ENCODE measurements around the gene SPATA25.
A peak's percentile ranks its signal among the peaks of the same experiment; 100 is the strongest.

SPATA25 gene

DNA sequence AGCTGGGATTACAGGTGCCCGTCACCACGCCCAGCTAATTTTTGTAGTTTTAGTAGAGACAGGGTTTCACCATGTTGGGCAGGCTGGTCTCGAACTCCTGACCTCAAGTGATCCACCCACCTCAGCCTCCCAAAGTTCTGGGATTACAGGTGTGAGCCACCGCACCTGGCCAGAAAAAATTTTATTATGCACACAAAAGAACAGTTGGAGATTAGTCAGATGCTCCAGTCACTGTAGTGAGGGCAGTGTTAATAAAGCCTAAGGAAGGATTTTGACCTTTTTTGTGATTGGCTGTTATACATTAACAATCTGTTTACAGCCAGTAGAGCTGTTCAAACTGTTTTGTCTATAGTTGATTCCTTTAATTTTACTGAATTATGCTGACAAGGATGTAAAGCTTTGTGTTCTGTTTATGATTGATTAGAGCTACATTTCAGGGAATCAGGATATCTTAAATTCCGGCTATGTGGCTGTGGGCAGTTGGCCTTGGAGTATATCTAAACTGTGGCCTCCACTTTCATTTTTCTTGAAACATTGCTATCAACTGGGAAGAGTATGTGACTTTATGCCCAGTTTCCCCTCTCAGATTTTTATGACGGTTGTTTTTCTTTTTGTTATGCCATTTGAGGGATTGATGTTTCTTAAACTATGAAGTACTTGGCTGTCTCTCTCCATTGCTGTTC lies 20.1 kb downstream of the SPATA25 start:
- no peak for DNase-seq (ENCODE audit: low read depth in 2 of 2, low spot score in 1 of 2)

GRCh38 chr20:45866454-45866853 lies 21.0 kb downstream of the SPATA25 start:
- DNase-seq (ENCODE audit: low read depth in 2 of 2, low spot score in 1 of 2), result no peak

DNA sequence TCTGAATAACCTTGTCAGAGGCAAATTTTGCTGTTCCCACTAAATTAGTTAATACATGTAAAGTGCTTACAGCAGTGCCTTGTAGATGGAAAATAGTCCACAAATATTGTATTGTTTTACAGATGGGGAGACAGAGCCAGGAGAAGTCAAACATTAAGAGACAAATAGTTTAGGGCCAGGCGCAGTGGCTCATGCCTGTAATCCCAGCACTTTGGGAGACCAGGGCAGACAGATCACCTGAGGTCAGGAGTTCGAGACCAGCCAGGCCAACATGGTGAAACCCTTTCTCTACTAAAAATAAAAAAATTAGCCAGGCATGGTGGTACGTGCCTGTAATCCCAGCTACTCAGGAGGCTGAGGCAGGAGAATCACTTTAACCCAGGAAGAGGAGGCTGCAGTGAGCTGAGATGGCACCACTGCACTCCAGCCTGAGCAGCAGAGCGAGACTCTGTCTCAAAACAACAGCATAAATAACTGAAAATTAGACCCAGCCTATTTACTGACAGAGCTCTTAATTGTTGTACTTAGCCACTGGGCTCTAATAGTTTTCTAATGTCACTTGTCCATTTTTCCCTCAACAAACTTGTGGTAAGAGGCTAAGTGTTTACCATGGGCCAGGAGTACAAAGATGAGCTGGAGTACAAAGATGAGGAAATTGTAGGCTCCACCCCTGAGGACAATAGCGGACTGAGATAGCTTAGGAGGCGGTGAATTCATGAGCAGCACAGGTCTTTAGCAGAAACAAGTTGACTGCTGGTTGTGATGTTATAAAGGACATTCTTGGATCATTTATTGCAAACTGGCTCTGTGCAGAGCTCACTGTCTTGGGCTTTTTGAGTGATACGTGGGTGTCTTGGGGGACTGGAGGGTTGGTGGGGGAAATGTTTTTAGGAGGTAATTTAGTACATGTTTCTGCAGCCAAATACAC lies 23.6 kb downstream of the SPATA25 start:
- DNase-seq (ENCODE audit: low read depth in 2 of 2, low spot score in 1 of 2), result no peak

DNA sequence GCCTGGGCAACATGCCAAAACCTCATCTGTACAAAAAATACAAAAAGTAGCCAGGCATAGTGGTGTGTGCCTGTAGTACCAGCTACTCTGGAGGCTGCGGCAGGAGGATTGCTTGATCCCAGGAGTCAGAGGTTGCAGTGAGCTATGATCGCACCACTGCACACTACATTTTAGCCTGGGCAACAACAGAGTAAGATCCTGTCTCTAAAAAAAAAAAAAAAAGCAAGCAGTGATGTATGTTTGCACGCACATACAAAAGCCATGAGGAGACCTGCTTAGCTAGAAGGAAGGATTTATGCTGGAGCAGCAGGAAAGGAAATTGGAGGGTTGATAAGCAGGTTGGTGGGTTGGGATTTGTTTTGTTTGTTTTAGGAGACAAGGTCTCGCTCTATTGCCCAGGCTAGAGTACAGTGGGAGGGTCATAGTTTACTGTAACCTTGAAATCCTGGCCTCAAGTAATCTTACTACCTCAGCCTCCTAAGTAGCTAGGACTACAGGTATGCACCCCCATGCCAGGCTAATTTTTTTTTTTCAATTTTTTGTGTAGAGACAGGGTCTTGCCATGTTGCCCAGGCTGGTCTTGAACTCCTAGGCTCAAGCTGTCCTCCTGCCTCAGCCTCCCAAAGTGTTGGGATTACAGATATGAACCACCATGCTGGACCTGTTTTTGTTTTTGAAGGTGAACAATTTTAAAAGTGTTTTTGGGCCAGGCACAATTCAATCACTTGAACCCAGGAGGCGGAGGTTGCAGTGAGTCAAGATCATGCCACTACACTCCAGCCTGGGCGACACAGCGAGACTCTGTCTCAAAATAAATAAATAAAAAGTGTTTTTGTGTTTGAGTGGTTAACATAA lies 26.0 kb downstream of the SPATA25 start:
- DNase-seq (ENCODE audit: low read depth in 2 of 2, low spot score in 1 of 2), result no peak

DNA sequence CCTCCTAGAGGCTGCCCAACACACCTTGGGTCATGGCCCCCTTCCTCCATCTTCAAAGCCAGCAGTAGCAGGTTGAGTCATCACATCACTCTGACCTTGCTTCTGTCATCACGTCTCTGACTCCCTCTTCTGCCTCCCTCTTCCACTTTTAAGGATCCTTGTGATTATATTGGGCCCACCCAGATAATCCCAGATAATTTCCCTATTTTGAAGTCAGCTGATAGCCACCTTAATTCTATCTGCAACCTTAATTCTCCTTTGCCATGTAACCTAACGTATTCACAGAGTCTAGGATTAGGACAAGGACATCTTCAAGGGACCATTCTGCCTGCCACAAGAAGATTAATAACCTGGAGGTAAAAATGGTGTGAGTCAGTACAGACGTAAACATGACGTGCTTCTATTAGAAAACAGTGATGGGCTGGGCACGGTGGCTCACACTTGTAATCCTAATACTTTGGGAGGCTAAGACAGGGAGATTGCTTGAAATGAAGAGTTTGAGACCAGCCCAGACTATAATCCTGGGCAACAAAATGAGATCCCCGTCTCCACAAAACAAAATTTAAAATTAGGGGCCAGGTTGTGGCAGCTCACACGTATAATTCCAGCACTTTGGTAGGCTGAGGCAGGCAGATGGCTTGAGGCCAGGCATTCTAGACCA lies 26.7 kb downstream of the SPATA25 start:
- DNase-seq (ENCODE audit: low read depth in 2 of 2, low spot score in 1 of 2), result no peak

DNA sequence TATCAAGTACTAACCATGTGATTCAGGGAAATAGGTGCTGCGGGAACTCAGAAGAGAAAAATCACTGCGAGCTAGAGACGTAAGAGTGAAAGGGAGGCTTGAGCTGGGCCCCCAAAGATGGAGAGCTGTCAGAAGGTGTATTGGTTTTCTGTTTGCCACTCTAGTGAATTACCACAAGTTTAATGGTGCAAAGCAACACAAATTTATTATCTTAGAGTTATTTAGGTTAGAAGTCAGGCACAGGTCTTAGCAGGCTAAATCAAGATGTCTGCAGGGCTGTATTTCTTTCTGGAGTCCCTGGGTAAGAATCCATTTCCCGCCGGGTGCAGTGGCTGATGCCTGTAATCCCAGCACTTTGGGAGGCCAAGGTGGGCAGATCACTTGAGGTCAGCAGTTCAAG lies 27.5 kb downstream of the SPATA25 start:
- no peak for DNase-seq (ENCODE audit: low read depth in 2 of 2, low spot score in 1 of 2)

DNA sequence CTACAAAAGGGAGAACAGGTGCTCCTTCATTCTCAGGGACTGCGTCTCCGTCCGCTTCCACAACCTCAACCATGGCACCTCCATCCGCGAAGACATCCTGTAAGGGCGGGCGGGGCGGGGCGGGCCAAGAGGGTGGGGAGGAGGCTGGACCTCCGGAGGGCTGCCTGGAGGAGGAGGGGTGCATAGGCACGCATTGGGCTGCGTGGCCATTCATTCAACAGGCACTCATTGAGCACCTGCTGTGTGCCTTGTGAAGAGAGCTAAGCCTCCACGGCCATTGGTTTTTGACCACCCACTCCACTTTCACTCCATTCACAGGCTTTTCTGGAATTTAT lies 29.6 kb downstream of the SPATA25 start:
- peak in 1 of 2 donors; percentile 8 for DNase-seq (ENCODE audit: low read depth in 2 of 2, low spot score in 1 of 2)

DNA sequence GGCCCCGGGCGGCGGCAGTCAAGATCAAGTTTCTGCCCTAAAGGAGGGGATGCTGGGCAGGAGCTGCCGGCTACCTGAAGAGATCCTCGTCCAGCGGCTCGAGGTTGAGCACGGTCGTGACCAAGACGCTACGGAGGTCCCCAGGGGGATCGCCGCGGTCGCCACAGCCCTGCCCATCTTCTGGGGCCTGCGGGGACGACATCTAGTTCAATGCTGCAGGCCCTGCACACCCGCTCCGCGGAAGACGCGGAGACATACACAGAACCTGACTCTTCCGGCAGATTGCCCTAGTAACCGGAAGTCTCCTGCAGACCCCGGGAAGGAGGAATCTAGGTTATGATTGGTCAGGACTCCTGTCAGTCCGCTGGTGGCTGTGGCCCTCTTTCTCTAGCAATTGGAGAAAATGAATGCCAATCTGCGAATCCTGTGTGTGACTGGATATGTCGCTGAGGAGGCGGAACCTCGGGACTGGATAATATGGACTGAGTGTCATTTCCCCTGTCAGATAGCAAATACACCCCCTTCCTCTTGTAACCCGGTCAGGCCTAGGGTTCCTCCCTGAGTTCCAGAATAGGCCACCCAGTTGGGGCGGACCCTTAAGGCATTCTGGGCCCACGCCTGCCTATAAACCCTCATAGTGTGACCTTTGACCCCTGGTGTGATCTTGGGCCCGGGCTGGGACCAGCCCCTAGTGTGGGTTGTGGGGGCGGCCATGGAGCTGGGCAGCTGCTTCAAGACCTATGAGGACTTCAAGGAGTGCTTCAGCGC lies 30.1 kb downstream of the SPATA25 start, which contains the start of the genes ACOT8 and ZSWIM3:
Gene ACOT8 (minus strand): TSS at position 279 of the 768 bp plus-strand sequence. CDS start 77 bp downstream, at position 202.
Gene ZSWIM3 (plus strand): TSS at position 501 of the 768 bp plus-strand sequence. CDS start 212 bp downstream, at position 713.
- DNase-seq (ENCODE audit: low read depth in 2 of 2, low spot score in 1 of 2), result peak; percentile 59 to 79

DNA sequence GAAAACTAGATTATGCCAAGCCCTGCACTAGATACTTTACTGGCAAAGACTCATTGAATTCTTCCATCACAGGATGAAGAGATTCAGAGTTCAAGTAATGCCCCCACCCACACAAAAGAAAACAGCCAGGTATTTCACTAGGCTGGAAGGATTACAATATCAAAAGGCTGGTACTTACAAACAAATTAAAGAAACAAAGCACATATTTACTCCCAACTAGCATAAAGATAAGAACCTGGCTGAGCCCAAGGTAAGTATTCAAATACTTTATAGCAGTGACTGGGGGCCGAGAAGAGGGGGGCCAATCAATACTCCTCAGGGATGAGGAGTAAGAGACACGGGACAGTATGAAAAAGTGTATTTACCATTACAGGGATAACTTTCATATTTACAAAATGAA lies 33.9 kb downstream of the SPATA25 start:
- no peak for DNase-seq (ENCODE audit: low read depth in 2 of 2, low spot score in 1 of 2)

- no peak for DNase-seq (ENCODE audit: low read depth in 2 of 2, low spot score in 1 of 2)
Observed at GRCh38 chr20:45852326-45852725, 35.1 kb downstream of the SPATA25 start.

DNA sequence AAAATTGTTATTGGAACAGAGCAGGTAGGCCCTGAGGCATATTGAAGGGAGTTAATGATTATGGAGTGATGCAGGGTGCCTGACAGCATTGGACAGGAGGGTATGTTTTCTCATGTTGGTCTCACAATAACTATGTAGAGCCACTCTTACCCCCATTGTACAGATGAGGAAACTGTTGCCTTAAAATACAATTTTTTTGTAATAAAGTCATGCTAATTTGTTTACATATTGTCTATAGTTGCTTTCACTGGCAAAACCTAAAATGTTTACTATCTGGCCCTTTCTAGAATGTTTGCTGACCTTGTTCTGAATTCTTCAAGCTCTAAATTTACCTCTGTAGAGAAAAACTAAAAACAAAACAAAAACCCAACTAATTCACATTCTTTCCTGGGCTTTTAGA lies 35.9 kb downstream of the SPATA25 start:
- no peak for DNase-seq (ENCODE audit: low read depth in 2 of 2, low spot score in 1 of 2)

- DNase-seq (ENCODE audit: low read depth in 2 of 2, low spot score in 1 of 2), result no peak
Observed at GRCh38 chr20:45850926-45851325, 36.5 kb downstream of the SPATA25 start.

DNA sequence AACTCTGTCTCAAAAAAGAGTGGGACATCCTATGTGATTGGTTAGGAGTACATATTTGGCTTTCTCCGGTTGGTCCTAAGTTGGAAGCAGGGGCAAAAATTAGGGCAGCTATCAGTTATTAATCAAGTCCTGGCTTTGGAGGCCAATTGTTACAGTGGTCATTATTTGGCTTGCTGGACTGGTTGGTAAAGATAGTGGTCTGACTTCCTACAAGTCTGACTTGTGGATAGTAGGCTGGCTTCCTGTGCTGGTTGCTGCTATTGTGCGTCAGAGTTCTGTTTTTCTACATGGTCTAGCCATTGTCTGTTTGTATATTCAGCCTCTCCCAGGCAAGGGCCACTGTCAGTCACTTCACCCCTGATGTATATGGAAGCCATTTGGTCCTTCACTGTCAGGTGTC lies 37.2 kb downstream of the SPATA25 start:
- no peak for DNase-seq (ENCODE audit: low read depth in 2 of 2, low spot score in 1 of 2)

DNA sequence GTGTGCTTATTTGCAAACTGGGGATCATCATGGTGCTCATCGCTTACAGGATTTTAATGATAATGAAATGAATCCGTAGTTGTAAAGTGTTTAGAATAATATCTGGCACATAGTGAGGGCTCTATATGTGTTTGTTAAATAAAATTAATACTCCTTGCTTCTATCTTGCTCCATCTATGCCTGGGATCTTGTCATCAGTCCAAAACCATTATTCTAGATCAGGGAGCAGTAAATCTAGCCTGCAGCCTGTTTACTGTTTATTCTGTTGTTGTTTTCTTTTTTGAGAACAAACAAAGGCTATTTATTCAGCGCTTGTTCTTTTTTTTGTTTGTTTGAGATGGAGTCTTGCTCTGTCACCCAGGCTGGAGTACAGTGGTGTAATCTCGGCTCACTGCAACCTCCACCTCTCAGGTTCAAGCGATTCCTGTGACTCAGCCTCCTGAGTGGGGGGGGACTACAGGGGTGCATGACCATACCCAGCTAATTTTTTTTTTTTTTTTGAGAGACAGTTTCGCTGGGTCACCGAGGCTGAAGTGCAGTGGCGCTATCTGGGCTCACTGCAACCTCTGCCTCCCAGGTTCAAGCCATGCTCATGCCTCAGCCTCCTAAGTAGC lies 38.3 kb downstream of the SPATA25 start:
- DNase-seq (ENCODE audit: low read depth in 2 of 2, low spot score in 1 of 2), result no peak

- DNase-seq (ENCODE audit: low read depth in 2 of 2, low spot score in 1 of 2), result no peak
Observed at GRCh38 chr20:45848421-45848820, 39.0 kb downstream of the SPATA25 start.

- no peak for DNase-seq (ENCODE audit: low read depth in 2 of 2, low spot score in 1 of 2)
Observed at GRCh38 chr20:45845452-45845851, 42.0 kb downstream of the SPATA25 start.

- DNase-seq (ENCODE audit: low read depth in 2 of 2, low spot score in 1 of 2), result no peak
Observed at GRCh38 chr20:45843506-45843905, 43.9 kb downstream of the SPATA25 start.

- no peak for DNase-seq (ENCODE audit: low read depth in 2 of 2, low spot score in 1 of 2)
Observed at GRCh38 chr20:45842169-45842812, 45.1 kb downstream of the SPATA25 start.

Data from stimulated activated CD8-positive, alpha-beta memory T cell treated with anti-CD3 and anti-CD28 coated beads, Interleukin-4, amount 100 ng/mL, for 1 hour (primary cell).